Superior temporal gyrus (tissue), 1 donor: ENCODE measurements around the gene TAF4.
"Not testable (repeated sequence)": the region's sequence is repeated elsewhere in the genome, so short reads cannot be mapped to it uniquely, and the experiment has no call there.

ENCODE experiments used
- DNase-seq: peaks from one replicate; pipeline ENCODE4 v3.0.0-alpha.2; 2016; ENCODE audit errors: extremely low spot score

TAF4 gene

DNA sequence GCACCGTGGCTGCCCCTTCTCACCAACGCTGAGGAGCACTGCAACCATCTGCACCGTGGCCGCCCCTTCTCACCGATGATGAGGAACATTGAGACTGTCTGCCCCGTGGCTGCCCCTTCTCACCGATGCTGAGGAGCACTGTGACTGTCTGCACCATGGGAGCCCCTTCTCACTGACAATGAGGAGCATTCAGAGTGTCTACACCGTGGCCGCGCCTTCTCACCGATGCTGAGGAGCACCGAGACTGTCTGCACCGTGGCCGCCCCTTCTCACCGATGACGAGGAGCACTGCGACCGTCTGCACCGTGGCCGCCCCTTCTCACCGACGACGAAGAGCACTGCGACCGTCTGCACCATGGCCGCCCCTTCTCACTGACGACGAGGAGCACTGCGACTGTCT lies 120.2 kb downstream of the TAF4 start:
- DNase-seq = not testable (repeated sequence)

DNA sequence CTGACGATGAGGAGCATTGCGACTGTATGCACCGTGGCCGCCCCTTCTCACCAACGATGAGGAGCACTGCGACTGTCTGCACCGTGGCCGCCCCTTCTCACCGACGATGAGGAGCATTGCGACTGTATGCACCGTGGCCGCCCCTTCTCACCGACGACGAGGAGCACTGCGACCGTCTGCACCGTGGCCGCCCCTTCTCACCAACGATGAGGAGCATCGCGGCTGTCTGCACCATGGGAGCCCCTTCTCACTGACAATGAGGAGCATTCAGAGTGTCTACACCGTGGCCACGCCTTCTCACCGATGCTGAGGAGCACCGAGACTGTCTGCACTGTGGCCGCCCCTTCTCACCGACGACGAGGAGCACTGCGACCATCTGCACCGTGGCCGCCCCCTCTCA lies 120.7 kb downstream of the TAF4 start:
- DNase-seq = not testable (repeated sequence)

DNA sequence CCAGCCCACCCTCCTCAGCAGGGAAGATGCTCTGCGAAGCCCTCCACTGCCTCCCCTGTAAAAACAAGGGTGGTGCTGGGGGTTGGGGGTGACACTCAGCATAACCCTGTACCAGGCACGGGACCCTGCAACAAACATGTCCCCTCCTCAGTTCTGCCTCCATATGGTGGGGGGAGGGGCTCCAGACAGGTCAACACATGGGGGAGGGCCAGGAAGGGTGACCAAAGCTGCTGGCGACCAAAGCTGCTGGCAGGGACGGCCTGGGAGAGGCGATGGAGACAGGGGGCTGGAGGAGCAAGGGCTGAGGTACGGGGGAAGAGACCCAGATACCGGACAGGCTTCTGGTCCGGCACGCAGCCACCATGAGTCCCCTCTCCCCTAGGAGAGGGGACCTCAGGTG lies 123.2 kb downstream of the TAF4 start:
- DNase-seq = no peak

DNA sequence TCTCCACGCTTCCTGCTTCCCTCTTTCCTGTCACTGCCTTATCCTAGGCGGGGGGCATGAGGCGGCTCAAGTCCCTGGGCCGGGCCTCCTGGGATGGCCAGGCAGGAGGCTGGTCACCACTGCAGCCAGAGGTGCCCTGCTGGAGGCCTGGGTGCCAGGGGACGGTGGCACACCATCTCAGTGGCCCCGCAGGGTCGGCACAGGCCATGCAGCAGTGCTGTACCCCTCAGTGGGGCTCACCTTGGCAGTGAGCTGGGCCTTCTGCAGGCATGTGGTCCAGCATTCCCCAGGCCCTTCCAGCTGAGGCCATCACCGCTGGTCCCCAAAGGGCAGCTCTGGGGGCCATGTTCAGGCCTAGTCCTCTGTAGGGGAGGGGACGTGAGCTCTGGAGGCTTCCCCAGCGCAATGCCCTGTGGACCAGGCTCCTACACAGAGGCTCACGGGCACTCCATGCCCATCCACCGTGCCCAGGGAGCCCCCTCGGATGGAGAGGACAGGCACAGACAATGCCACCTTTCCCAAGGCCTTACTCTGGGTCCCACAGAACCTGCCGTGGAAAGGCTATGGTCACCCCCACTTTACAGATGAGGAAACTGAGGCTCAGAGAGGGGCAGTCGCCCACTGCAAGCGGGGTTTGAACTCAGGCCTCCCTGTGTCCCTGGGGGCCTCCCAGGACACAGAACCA lies 123.8 kb downstream of the TAF4 start:
- DNase-seq = no peak

DNA sequence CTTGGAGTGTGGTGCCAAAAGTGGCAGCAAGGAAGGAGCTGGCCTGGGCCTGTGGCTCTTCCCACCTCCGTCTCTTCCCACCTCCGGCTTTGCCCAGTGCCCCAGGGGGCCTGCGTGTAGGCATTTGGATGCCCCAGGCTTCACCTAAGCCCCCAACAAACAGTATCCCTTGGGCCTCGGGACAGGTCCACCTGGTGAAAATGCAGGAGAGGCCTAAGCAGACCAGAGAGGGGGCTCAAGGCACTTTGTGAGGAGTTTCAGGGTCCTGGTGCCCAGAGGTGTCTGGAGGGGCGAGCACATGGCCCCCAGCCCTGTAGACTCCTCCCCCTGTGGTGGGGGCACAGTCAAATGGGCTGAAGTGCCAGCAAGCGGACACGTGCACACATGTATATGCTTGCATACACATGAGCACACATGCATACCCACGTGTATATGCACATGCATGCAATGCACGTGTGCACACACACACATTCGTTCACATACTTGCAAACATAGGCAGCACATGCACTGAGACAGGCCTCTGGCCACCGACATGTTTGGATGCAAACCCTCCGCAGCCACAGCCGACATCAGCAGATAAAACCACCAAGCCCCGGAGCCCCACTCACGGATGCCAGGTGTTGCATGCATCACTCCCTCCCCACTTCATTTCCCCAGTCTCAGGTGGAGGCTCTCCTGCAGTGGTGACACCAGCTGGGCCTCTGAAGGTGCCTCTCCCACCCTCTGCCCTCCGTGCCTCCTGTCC lies 124.5 kb downstream of the TAF4 start:
- no peak for DNase-seq

DNA sequence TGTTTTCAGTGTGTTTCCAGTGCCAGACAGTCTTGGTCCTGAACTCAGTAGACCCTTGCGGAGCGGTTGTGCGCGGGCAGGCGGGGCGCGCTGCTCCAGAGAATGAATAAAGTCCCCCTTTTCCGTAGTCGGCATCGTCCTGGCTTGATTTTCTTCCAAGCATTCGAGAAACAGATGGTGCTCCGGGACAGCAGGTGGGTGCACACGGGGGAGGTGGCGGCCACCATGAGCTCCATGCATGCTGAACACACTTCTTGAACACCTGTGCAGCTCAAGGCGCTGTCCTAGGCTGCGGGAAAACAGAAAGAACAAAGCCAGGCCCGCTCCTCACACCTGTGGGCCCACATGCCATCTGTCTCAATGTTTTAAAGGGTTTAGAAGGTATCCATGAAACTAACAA lies 125.2 kb downstream of the TAF4 start:
- DNase-seq = no peak

DNA sequence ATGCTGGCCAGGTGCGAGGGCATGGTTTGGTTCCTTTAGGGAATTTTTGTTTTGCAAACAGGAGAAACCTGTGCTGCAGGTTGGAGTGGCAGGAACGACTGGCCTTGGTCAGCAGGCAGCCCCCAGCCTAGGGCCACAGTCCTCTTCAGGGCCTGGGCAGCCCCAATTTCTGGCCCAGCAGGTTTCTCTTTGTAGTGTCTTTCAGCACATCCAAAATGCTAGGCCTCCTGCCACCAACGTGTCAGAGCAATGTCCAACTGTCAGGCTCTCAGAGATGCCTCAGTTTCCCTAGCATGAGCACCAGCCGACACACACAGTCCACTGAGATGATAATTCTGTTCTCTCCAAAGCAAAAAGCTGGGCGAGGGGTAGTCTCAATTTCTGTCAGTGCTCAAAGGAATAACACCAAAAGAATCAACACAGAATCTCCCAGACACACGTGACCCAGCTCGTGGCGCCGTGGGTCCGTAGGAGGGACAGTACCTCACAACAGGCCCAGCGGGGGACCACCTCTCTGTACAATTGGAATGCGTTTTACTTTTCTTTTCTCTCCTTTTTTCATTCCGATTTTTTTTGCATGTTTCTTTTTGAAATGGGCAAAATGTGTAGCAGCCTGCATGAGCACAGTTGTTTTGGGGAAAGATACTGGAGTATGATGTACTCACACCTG lies 125.9 kb downstream of the TAF4 start:
- DNase-seq = no peak

DNA sequence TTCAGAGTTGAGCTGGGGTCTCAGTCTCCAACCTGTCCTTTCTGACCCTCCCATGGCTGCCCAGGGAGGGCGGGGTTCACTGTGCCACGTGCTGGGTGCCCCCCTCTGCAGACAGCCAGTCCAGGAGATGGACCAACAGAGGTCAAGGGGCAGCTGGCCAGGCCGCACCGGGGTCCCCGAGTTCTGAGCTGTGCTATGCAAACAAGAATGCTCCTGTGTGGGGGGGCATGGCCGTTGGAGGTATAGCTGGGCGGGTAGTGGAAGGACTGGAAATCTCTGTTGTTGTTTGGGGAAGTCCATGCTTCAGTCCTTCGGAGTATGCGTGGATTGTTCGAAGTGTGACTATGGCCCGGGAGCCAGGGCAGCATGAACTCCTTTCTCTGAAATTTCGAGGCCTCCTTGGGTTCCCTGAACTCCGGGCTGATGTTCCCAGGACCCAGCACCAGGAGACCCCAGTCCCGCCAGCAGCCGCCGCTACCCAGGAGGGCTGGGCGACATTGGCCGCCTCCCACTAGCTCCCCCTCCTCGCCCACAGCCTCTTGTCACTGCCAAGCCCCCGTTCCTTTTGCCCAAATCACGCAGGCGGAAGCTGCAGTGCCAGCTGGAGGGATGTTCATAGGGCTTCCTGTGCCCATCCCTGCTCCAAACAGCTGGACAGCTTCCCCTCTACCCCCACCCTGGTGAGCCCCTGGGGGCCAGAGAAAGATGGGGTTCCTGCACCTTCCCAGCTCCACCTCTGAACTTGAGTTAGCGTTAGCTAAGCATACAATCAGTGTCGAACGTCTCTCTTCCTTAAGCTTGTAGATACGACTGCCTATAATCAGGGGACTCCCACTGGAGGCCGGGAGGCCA lies 126.6 kb downstream of the TAF4 start:
- no peak for DNase-seq

DNA sequence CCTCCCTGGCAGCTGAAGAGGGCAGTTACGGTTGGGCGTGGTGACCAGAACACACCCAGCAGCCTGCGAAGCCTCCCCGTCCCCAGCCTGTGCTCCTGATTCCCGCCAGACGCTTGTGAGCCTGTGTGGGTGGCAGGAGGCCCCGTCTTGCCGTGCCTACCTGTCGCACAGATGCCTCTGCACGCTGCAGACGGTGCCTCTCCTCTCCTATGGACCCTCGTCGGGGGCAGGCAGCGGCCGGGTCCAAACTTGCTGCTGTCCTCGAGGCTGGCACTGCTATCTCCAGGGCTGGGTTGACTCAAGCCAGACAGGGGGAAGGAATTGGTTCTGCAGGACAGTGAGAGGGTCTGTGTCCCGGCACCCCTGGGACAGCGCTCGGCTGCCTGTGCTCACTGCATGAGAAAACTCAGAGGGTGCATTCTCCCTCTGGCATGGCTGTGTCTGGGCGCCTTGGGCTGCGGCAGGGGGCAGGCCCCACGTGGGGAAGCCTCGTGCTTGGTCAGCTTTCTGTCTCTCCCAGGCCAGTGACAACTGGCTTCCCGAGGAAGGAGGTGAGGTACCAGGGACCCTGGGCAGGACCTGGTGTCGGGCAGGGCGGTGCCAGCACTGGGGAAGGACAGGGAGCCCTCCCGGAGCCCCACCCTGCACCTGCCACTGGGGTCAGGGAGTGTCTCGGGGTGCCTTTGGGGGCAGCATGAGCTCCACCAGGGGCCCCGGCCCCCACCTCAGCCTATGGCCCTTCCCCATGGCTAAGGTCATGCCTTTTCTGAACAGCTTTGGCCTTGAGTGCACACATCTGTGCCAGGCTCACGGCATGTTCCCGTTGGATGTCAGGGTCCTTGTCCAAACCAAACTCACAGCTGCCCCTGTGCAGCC lies 127.5 kb downstream of the TAF4 start:
- DNase-seq = no peak

DNA sequence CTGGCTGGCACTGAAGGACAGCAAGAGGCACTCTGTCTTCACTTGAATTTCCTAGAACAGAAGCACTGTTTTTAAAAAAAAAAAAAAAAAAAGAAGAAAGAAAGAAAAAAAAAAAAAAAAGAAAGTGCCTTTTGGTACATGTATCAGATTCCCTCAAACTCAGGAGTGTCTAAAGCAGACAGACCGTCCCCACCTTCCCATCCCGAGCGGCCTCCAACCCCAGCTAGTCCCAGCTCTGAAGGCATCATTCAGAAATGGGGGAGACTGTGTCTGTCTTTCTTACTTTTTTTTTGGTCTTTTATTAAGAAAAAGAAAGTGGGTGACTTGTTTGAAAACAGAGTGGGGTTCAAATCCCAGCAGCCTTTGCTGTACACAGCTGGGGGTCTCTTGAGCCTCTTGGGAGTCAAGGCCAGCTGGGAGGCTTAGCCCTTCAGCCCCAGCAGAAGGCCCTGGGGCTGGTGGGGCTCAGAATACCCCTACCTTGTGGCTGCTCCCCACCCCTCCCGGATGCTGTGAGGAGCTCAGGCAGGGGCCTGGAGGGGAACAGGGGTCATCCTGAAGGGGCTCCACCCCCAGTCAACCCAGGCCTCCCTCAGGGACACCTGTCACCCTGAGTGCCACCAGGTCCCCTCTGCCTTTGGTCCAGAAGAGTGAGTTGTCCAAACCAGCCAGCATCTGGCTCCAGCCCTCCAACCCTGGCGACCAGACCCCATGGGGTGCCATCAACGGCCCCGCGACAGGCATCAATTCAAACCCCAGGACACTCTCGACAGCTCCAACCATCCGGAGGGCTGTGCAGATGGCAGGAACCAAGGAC lies 128.3 kb downstream of the TAF4 start:
- no peak for DNase-seq

DNA sequence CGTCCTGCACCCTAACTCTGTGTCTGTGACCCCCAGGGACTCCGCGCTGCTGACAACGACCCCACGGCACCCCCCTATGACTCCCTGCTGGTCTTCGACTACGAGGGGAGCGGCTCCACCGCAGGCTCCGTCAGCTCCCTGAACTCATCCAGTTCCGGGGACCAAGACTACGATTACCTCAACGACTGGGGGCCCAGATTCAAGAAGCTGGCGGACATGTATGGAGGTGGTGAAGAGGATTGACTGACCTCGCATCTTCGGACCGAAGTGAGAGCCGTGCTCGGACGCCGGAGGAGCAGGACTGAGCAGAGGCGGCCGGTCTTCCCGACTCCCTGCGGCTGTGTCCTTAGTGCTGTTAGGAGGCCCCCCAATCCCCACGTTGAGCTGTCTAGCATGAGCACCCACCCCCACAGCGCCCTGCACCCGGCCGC lies 129.0 kb downstream of the TAF4 start:
- DNase-seq = no peak

DNA sequence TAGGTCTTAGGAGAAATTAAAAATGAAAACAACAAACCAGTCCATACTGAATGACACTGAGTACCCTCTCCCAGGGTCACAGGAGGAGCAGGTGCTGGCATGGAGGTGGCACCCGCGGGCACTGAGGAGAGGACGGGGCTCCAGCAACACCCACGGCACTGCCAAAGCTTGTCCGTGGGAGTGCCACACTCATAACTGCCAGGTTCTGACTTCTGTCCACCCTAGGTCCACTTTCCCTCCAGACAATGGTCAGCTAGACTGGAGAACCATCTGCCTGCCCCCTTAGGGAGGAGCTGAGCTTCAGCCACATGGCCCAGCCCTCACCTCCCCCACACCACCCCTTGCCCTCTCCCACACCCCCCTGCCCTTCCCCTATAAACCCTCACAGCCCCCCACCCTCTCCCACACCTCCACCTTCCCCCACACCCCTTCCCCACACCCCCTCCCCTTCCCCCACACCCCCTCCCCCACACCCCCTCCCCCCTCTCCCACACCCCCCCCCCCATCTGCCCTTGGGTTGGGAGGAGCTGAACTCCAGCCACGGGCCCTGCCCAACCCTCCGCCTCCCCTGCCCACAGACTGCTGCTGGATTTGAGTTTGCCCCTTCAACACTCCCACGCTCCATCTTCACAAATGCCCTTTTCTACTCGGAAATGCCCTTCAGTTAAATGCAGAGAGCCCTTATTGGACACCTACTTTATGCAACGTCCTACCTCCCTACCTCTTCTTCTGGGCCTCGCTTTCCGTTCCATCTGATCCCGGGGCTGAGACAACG lies 129.6 kb downstream of the TAF4 start:
- no peak for DNase-seq

DNA sequence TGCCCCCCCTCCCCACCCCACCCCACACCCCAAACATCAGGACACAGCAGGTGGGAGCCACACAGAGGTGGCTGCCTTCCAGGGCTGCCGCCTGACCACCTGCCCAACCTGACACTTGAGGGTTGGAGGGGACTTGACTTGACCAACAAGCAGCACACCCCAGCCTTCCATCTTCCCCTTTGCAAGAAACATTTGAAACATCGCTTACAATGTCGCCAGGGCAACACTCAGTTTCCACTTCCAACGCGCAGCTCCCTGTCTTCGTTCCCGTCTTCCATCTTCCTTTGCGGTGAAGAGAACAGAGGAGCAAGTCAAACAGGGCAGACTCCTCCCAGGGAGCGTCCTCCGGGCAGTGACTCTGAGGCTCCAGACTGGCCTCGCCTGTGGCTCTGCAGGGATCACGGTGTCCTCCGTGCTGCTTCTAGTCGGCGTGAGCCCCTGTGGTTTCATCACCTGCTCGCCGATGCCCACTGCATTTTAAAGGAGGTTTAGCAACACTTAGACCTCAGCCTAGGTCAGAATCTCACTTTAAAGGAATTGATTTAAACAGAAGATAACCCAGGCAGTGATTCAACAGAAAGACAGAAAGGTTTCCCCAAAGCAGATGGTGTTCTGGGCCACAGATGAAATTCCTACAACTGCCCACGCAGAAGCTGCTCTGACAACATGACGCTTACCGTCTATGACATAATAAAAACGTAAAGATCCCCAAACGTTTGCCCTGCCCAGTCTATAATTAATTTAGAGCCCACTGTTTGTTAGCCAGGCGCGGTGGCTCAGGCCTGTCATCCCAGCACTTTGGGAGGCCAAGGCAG lies 130.8 kb downstream of the TAF4 start:
- no peak for DNase-seq

DNA sequence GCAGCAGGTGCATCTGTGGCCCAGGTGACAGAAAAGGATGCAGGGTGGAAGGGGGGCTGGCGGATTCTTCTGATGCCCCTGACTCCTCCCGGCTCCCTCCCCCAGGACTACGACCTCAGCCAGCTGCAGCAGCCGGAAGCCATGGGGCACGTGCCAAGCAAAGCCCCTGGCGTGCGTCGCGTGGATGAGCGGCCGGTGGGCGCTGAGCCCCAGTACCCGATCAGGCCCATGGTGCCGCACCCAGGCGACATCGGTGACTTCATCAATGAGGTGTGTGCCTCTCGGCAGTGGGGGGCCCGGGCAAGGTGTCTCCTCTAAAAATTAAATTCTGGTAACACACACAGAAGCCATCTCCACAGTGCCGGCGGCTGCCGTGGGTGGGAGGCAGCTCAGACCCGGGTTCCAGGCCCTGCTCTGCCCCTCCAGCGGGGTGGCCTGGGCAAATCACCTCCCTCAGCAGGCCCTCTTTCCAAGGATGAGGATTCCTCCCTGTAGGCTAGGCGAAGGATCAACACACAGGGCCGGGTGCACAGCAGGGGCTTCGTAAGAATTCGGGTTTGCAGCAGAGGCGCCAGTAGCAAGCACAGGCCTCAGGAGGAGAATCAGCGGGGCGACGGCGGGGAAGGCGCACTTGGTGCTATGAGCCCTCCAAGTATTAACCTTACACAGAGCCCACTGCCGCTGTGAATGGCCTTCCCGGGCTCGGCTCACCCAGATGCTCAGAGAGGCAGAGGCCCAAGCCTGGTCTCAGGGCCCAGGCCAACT lies 131.5 kb downstream of the TAF4 start:
- no peak for DNase-seq

DNA sequence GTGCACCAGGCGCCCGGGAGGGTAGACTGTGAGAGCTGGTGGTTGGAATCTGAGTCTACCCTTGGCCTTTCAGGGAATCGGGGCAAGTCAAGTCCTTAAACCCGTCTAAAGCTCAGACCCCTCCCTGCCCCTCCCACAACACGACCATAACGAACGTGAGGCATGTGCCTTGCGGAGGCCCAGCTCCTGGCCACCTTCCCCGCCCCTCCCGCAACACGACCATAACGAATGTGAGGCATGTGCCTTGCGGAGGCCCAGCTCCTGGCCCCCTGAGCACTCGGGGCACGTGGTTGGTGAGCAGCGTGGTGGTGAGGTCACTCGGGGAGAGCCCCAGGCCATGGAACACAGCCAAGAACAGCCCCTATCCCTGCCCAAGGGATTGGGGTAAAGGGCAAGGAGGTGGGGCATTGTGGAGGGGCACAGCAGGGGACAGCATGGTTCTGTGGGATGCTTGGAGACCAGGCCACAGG lies 132.2 kb downstream of the TAF4 start:
- no peak for DNase-seq

DNA sequence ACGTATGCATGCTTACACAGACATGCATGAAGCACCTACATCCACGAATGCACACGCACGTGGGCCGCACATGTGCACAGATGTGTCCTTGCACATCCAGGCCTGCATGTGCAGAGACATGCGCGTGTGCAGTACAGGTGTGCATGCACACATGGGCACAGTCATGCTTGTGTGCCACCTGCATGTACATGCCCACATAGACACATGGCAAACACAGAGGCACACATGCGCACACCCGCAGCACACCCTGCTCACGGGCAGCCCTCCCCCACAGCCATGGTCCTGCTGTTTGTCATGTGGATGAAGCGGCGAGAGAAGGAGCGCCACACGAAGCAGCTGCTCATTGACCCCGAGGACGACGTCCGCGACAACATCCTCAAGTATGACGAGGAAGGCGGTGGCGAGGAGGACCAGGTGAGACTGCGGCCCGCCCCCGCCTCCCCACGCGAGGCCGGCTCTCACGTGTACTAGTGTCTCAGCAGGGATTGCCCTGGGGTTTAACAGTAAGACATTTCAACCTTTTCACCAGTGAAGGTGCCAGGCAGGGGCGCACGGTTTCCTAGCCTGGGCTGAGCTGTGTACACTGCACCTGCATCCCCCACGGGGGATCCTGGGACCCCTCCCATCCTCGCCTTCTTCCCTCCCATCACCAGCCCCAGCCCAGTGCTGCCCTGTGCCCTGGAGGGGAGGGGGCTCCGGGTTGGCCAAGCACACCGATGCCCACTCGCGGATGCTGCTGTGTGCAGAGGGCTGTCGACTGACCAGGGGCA lies 132.8 kb downstream of the TAF4 start:
- no peak for DNase-seq

DNA sequence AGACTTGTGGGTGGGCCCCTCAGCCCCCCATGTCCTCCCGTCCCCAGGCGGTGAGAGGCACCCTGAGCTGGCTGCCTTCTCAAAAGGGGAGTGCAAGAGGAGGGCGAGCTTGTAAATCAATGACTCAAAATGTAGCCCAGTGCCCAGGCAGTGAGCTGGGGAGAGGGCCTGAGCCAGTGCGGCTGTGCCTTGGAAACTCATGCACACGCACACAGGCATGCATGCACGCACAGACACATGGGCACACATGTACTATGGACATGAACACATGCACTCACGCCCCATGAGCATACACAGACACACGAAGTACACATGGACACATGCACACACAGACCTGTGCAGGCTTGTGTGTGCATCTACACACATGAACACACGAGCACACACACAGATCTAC lies 133.5 kb downstream of the TAF4 start:
- DNase-seq = no peak
